GM06990 (cell line): ENCODE results near the gene REM2.

Experiments used
- DNase-seq: peaks from one replicate; pipeline ENCODE4 v3.0.0-alpha.2; 2011; ENCODE audit not compliant: insufficient read length; ENCODE audit errors: extremely low read depth
- H3K27me3 ChIP-seq: replicated peaks from 2 replicates; pipeline ENCODE4 v1.6.0; 2011; ENCODE audit warnings: low read length; ENCODE audit not compliant: control insufficient read depth, insufficient read depth
- H3K36me3 ChIP-seq: 2 replicates; pipeline ENCODE4 v1.5.1; 2011; ENCODE audit warnings: low read length; ENCODE audit not compliant: control insufficient read depth, insufficient read depth
- H3K4me3 ChIP-seq: replicated peaks from 2 replicates; pipeline ENCODE4 v1.5.1; 2011; ENCODE audit warnings: low read depth, mild to moderate bottlenecking, control low read depth, low read length
- CTCF ChIP-seq: IDR thresholded peaks from 2 replicates; pipeline ENCODE4 v1.5.1; 2011; ENCODE audit warnings: low read length, control low read depth, mild to moderate bottlenecking, inconsistent platforms; ENCODE audit not compliant: insufficient read depth, poor library complexity, severe bottlenecking

REM2 gene

GRCh38 chr14:22915886-22916521 lies 33.0 kb downstream of the REM2 start:
- no peak for TF ChIP-seq CTCF
- no peak for DNase-seq
- Histone ChIP-seq H3K36me3 (peaks cover 2% of the 10 kb centered on the region; the same call in 1 of the 2 replicates), H3K4me3 (no peak overlapping the region), H3K27me3 (no peaks in the 10 kb centered on the region)

GRCh38 chr14:22918804-22919600 lies 36.0 kb downstream of the REM2 start, which contains the start of gene RBM23:
RBM23 (minus strand) TSS chr14:22919149.
- DNase-seq: peak; percentile 93
- H3K36me3 ChIP-seq: peaks cover 12% of the 10 kb centered on the region
- no peaks in the 10 kb centered on the region for H3K27me3 ChIP-seq
- TF ChIP-seq CTCF: no peak
- peak within 1 kb of the TSS; percentile 81 for H3K4me3 ChIP-seq

GRCh38 chr14:22919601-22919921 lies 36.5 kb downstream of the REM2 start:
- no peak for TF ChIP-seq CTCF
- H3K36me3 ChIP-seq: peaks cover 16% of the 10 kb centered on the region
- no peak for DNase-seq
- H3K4me3 ChIP-seq: peak overlapping the region; percentile 56
- H3K27me3 ChIP-seq: no peaks in the 10 kb centered on the region

- peaks cover 20% of the 10 kb centered on the region for H3K36me3 ChIP-seq
- H3K27me3 ChIP-seq: no peaks in the 10 kb centered on the region
- H3K4me3 ChIP-seq: no peak overlapping the region
- no peak for DNase-seq
- TF ChIP-seq CTCF: no peak
Observed at GRCh38 chr14:22920697-22921096, 37.7 kb downstream of the REM2 start.

- no peaks in the 10 kb centered on the region for H3K27me3 ChIP-seq
- no peak for DNase-seq
- TF ChIP-seq CTCF: no peak
- no peak overlapping the region for H3K4me3 ChIP-seq
- H3K36me3 ChIP-seq: peaks cover 22% of the 10 kb centered on the region
Observed at GRCh38 chr14:22922294-22922693, 39.3 kb downstream of the REM2 start.

GRCh38 chr14:22923746-22924145 lies 40.7 kb downstream of the REM2 start:
- no peak for DNase-seq
- Histone ChIP-seq H3K4me3 (no peak overlapping the region), H3K36me3 (peaks cover 22% of the 10 kb centered on the region), H3K27me3 (no peaks in the 10 kb centered on the region)
- no peak for TF ChIP-seq CTCF
